Stimulated activated CD8-positive, alpha-beta memory T cell treated with anti-CD3 and anti-CD28 coated beads, Interleukin-4, amount 100 ng/mL, for 1 hour (primary cell): ENCODE results near the gene SPRR1A.

Experiments
- DNase-seq, 2 donors: peaks; one replicate each; pipeline ENCODE4 v3.0.0-alpha.2; 2020; ENCODE audit warnings: low read depth in 2 of 2, low spot score in 1 of 2

The SPRR1A gene

GRCh38 chr1:152983743-152984142 is at the start of gene SPRR1A:
Gene SPRR1A (plus strand): TSS chr1:152984081. CDS start chr1:152985231, 1,150 bp downstream.
- DNase-seq, result no peak

GRCh38 chr1:152940614-152941013 is 43.3 kb upstream of the SPRR1A start:
- no peak for DNase-seq

- no peak for DNase-seq
Measured at GRCh38 chr1:152941037-152941711, 42.7 kb upstream of the SPRR1A start.

GRCh38 chr1:152942161-152942560 is 41.7 kb upstream of the SPRR1A start:
- no peak for DNase-seq

- no peak for DNase-seq
Measured at GRCh38 chr1:152946248-152946647, 37.6 kb upstream of the SPRR1A start.

GRCh38 chr1:152946651-152947256 is 37.1 kb upstream of the SPRR1A start, which contains the start of gene SPRR5:
Gene SPRR5 (plus strand): TSS chr1:152947206. CDS start chr1:152948555, 1,349 bp downstream.
- no peak for DNase-seq

GRCh38 chr1:152951711-152952110 is 32.2 kb upstream of the SPRR1A start:
- no peak for DNase-seq

- no peak for DNase-seq
Measured at GRCh38 chr1:152953761-152954160, 30.1 kb upstream of the SPRR1A start.

GRCh38 chr1:152954436-152954835 is 29.4 kb upstream of the SPRR1A start:
- no peak for DNase-seq

- DNase-seq, result no peak
Measured at GRCh38 chr1:152957561-152957960, 26.3 kb upstream of the SPRR1A start.

- no peak for DNase-seq
Measured at GRCh38 chr1:152959273-152959672, 24.6 kb upstream of the SPRR1A start.

GRCh38 chr1:152959801-152960451 is 24.0 kb upstream of the SPRR1A start:
- no peak for DNase-seq

- no peak for DNase-seq
Measured at GRCh38 chr1:152960452-152961044, 23.3 kb upstream of the SPRR1A start.

- DNase-seq, result no peak
Measured at GRCh38 chr1:152961226-152961891, 22.5 kb upstream of the SPRR1A start.

- DNase-seq, result no peak
Measured at GRCh38 chr1:152962876-152963415, 20.9 kb upstream of the SPRR1A start.

GRCh38 chr1:152964536-152964935 is 19.3 kb upstream of the SPRR1A start:
- DNase-seq, result no peak

GRCh38 chr1:152965853-152966252 is 18.0 kb upstream of the SPRR1A start:
- DNase-seq, result no peak

- DNase-seq, result no peak
Measured at GRCh38 chr1:152967201-152967600, 16.7 kb upstream of the SPRR1A start.

GRCh38 chr1:152968248-152968647 is 15.6 kb upstream of the SPRR1A start:
- no peak for DNase-seq

GRCh38 chr1:152969036-152969435 is 14.8 kb upstream of the SPRR1A start:
- no peak for DNase-seq

GRCh38 chr1:152970495-152970894 is 13.4 kb upstream of the SPRR1A start, which contains the start of gene SPRR4:
Gene SPRR4 (plus strand): TSS chr1:152970648. CDS start chr1:152971891, 1,243 bp downstream.
- no peak for DNase-seq
